HTERT RPE-1 (cell line): ENCODE data around the gene SOX18.
"Not testable (repeated sequence)": the region's sequence is repeated elsewhere in the genome, so short reads cannot be mapped to it uniquely, and the experiment has no call there.

Experiments used
- in situ Hi-C: fragments of 300-500 bp; cut with MboI; formaldehyde crosslinking; loops from 4 replicates; pipeline ENCODE4 v1.14.3; 2020; ENCODE audit warnings: low sequenced_read_pairs

SOX18 gene

GRCh38 chr20:64049060-64049877 is at the start of gene SOX18:
SOX18 (minus strand) TSS chr20:64049639; CDS start chr20:64049516, 123 bp downstream.
- in situ Hi-C loops = no loop called here

- in situ Hi-C loops = no loop called here
Observed at GRCh38 chr20:64098471-64099013, 49.1 kb upstream of the SOX18 start.

GRCh38 chr20:64096535-64096934 is 47.1 kb upstream of the SOX18 start:
- in situ Hi-C loops = no loop called here

- in situ Hi-C loops = no loop called here
Observed at GRCh38 chr20:64095927-64096326, 46.5 kb upstream of the SOX18 start.

- in situ Hi-C loops = no loop called here
Observed at GRCh38 chr20:64095455-64095854, 46.0 kb upstream of the SOX18 start.

- in situ Hi-C loops = no loop called here
Observed at GRCh38 chr20:64093013-64093503, 43.6 kb upstream of the SOX18 start.

GRCh38 chr20:64092258-64093012 is 43.0 kb upstream of the SOX18 start:
- in situ Hi-C loops = no loop called here

- in situ Hi-C loops = no loop called here
Observed at GRCh38 chr20:64091770-64092169, 42.3 kb upstream of the SOX18 start.

GRCh38 chr20:64091340-64091739 is 41.9 kb upstream of the SOX18 start:
- in situ Hi-C loops = no loop called here

- in situ Hi-C loops = no loop called here
Observed at GRCh38 chr20:64090165-64090564, 40.7 kb upstream of the SOX18 start.

- in situ Hi-C loops = not testable (repeated sequence)
Observed at GRCh38 chr20:64088586-64088985, 39.1 kb upstream of the SOX18 start.

- in situ Hi-C loops = not testable (repeated sequence)
Observed at GRCh38 chr20:64087226-64087825, 37.9 kb upstream of the SOX18 start.

GRCh38 chr20:64086801-64087200 is 37.4 kb upstream of the SOX18 start:
- in situ Hi-C loops = no loop called here

GRCh38 chr20:64084685-64085152 is 35.3 kb upstream of the SOX18 start:
- in situ Hi-C loops = no loop called here

GRCh38 chr20:64083804-64084684 is 34.6 kb upstream of the SOX18 start, which contains the start of gene LKAAEAR1:
LKAAEAR1 (minus strand) TSS chr20:64084398; CDS start chr20:64084219, 179 bp downstream.
- in situ Hi-C loops = no loop called here

- in situ Hi-C loops = no loop called here
Observed at GRCh38 chr20:64083378-64083803, 34.0 kb upstream of the SOX18 start.

- in situ Hi-C loops = no loop called here
Observed at GRCh38 chr20:64082820-64083377, 33.5 kb upstream of the SOX18 start.

GRCh38 chr20:64082126-64082731 is 32.8 kb upstream of the SOX18 start:
- in situ Hi-C loops = no loop called here

GRCh38 chr20:64081624-64081964 is 32.2 kb upstream of the SOX18 start:
- in situ Hi-C loops = no loop called here
